HG03520 (cell line): ENCODE measurements around the gene PSMD3.

Experiments
- ATAC-seq: cut with Tn5 transposase; IDR thresholded peaks from one replicate; pipeline ENCODE4 v1.9.1; 2021; ENCODE audit warnings: mild to moderate bottlenecking, moderate library complexity; ENCODE audit not compliant: unreplicated experiment

The PSMD3 gene

DNA sequence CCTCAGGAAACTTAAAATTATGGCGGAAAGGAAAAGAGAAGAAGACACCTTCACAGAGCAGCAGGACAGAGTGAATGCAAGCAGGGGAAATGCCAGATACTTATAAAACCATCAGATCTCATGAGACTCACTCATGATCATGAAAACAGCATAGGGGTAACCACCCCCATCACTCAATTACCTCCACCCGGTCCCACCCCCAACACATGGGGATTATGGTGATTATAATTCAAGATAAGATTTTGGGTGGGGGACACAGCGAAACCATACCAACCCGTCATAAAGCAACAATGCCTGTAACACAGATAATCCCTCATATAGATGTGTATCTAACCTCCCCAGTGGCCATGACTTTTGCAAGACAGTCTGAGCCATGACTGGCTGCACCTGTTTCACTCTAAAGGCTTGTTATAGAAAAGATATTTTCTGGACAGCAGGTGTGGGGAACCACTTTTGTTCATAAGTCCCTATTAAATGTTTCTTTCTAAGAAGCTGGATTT, 24.8 kb upstream of the PSMD3 start:
- ATAC-seq = no peak

DNA sequence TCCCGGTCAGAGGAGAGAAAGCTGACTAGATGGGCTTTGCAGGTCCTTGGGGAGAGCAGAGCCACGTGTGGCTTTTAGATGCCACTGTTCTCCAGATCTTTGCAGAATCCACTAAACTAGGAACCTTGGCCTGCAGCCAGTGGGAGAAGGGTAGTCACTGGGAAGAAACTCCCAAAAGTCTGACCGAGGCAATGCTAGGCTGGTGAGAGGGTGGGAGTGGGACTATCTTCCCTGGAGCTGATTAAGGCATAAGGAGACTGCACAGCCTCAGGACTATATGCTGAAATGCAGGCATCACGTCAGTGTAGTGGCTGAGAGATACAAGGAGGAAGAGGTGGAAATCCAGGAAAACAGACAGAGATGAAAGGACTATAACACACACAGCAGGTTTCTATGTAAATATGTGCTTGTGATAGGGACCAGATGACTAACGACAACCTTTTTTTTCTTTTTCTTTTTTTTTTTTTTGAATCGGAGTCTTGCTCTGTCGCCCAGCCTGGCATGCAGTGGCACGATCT, 20.0 kb upstream of the PSMD3 start:
- ATAC-seq = no peak

DNA sequence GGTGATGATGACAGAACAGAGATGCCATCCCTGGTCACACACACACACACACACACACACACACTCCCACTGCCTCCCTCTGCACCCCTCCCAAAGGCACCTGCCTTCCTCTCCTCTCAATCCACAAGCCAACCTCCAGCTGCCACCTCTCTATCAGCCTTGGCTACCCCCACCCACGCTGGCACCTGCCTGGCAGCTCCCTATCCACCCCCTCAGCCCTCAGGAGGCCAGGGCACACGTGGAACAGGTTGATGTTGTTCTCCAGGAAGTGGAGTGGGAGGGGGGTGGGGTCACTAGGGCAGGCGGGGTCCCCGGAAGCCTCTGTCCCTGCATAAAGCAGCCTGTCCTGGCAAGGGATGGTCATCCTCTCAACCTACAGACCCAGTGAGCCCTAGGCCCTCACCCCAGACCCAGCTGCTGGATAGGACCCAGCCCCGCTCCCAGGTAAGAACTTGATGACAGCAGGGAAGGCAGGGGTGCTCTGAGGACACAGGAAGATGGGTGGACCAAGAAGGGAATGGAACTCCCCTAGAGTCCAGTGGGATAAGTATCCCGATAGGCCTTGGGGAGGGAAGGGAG, 17.9 kb upstream of the PSMD3 start, which contains the start of gene GSDMA:
Gene GSDMA, plus strand, starts transcription at position 363 of the 579 bp plus-strand sequence. CDS start 2,684 bp downstream, outside the sequence.
- no peak for ATAC-seq

DNA sequence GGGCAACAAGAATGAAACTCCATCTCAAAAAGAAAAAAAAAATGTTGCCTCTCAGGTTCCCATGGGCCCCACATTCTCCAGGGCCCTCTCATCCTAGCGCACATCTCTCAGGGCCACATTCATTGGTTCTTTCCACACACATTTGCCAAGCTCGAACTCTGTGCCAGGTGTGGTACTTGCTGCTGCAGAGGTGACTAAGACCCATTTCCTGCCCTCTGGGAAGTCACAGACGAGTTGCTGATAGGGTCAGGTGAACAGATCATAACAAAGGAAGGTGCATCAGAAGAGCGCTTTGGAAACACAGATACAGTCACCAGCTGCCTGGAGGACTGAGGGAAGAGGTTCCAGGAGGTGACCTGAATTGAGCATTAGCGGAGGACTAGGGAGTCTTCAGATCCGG, 16.8 kb upstream of the PSMD3 start:
- no peak for ATAC-seq

DNA sequence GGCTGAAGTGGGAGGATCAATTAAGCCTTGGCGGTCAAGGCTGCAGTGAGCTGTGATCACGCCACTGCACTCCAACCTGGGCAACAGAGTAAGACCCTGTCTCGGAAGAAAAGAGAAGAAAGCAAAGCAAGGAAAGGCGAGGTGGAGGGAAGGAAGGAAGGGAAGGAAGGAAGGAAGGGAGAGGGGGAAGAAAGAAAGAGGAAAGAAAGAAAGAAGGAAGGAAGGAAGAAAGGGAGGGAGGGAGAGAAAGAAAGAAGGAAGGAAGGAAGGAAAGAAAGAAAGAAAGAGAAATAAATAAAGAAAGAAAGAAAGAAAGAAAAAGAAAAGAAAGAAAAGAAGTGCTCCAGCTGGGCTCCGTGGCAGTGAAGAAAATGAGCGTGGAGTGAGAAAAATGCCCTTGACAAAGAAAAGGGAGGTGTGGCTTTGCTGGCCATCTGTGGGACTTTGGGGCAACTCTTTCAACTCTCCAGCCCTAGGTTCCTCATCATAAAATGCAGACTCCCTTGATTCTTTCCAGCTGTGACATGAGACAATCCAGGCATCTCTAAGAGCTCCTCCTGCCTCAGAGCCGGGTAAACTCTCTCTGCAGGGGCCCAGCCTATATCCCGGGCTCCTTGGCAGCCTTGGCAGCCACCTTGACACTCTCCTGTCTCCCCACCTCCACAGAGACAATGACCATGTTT, 15.4 kb upstream of the PSMD3 start:
- no peak for ATAC-seq

DNA sequence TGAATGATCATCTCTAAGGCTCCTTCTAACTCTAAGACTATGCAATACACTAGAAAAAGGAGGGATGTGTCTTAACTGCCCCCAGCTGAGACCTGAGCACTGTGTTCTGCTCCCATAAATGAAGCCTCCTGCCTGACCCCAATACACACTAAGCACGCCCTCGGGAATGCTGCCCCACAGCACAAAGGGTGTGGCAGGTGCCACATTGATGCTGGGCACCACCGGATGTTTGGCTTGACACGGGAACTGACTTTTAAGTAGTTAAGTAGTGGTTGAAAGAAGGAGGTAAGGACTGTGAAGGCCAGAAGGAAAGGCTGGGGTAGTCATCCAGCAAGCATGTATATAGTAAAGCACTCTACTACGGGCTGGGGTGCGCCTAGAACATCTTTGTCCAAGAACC, 13.8 kb upstream of the PSMD3 start:
- ATAC-seq = no peak

DNA sequence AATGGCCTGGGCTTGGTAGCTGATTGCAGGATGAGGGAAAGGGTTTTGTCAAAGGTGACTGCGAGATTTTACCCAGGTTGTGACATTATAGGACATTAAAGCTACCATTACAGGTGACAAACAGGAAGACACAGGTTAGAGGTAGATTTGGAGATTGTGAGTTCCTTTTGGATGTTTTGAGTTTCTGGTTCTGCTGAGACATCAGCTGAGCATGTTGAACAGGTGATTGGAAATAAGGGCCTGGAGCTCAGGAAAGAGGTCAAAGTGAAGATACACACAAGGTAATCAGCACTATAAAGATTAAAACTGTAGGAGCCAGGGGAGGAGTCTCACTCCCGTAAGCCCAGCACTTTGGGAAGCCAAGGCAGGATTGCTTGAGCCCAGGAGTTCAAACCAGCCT, 11.8 kb upstream of the PSMD3 start:
- no peak for ATAC-seq

DNA sequence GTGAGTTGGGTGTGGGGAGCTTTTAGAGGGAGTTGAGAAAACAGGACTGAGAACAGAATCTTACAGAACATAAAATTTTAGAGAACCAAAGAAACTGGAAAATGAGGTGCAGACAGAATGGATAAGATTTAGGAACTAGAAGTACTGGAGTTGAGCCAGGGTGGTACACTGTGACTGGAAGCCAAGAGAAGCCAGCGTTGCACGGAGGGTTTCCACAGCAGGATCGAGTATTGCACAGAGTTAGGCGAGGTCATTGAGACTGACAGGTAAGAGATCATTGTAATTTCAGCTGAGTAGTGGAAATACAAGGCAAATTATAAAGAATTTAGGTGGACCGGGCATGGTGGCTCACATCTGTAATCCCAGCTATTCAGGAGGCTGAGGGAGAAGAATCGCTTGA, 11.2 kb upstream of the PSMD3 start:
- no peak for ATAC-seq

DNA sequence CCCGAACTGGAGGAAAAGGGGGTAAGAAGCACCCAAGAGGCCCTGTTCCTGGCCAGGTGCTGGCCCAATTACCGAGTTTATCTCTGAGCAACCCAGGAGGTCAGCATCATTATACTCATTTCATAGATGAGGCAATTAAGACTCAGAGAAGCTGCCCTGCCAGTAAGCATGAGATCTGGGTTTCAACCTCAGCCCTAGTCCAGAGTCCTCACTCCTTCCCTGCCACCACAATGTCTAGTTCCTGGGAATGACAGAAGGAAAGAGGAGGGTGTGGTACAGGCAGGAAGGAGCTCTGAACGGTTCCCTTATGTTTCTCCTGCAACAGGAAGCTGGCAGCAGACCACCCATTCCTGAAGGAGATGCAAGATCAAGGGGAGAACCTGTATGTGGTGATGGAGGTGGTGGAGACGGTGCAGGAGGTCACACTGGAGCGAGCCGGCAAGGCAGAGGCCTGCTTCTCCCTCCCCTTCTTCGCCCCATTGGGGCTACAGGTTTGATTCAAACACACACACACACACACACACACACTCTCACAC, 10.4 kb upstream of the PSMD3 start:
- ATAC-seq = no peak

DNA sequence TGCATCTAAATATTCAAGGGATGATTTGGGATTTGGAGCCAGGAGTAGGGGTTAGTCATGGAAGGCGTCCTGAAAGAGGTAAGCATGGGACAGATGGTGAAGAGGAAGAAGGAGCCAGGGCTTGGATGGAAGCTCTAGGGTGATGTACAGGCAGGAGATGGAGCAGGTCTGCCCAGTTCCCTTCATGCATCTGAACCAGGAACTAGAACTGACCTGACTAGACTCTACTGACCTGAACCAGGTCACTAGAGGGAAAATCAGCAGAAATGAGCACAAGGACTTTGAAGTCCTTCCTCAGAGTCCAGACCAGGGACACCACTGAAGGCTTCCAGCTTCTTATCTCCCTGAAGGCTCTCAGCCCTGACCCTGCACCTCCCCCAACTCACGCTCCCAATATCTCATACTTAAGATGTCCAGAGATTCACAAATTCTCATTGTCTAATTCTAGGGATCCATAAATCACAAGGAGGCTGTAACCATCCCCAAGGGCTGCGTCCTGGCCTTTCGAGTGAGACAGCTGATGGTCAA, 9.5 kb upstream of the PSMD3 start:
- no peak for ATAC-seq

DNA sequence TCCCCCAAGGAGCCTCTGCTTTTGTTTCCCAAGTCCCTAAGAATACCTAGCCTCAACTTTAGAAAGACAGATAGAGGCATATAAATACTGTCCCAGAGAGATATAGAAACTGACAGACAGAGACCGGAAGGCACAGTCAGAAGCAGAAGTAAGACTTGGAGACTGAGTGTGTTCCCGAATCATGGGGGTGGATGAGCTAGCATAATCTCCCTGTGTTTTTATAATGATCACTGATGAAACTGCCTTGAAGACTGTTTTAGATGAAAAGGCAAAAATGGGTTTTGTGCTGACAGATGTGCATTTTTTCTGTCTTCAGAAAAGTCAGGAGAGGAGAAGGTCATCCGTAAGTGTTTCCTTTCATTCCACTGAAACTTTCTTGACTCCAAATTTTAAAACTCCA, 8.3 kb upstream of the PSMD3 start:
- ATAC-seq = no peak

DNA sequence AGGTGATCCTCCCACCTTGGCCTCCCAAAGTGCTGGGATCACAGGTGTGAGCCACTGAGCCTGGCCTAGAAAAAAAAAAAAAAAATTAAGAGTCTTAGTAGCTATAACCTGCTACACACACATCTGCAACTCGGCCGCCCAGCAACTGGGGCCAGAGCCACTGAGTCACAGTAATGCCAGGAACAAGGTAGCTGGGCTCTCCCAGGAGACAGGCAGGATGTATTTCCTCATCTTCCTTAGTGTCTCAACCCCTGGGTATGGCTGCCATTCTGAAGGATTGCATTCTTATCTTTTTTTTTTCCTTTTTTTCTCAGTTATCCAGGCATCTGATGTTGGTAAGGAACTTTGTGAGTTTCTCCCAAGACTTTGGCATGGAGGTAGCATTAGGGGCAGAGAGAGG, 7.1 kb upstream of the PSMD3 start:
- no peak for ATAC-seq

DNA sequence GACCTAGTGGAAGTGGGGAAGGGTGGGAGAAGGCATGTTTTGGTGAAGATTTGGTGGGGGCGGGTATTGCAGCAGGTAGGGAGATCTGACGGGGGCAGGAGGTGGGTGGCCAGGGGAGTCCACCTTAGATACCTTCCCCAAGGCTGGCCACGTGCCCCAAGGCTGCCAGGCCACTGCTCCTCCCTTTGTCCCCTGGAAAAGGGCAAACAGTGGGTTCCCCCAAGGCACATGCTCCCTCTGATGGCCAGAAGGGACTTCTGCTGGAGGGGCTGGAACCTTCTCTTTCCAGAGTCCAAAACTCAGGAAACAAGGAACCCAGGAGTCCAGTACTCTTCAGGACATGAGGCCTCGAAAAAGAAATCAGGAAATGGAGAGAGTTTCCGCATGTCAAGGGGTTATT, 6.2 kb upstream of the PSMD3 start:
- no peak for ATAC-seq

DNA sequence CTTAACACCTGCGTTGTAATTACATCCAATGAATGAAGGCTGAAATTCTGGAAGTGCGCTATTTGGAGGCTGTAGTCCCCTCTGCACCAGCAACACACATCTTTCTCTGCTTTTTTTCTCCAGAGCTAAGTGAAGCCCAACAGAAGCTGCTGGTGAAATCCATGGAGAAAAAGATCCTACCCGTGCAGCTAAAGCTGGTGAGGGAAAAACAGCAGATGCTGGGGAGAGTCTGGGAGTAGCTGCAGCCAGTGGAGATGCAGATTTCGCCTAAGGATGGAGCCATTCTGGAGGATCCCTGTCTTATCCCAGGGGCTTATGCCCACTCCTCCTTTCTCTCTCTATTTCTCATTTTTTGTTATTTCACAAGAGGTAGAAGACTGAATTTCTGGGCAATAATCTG, 4.8 kb upstream of the PSMD3 start:
- ATAC-seq = no peak

DNA sequence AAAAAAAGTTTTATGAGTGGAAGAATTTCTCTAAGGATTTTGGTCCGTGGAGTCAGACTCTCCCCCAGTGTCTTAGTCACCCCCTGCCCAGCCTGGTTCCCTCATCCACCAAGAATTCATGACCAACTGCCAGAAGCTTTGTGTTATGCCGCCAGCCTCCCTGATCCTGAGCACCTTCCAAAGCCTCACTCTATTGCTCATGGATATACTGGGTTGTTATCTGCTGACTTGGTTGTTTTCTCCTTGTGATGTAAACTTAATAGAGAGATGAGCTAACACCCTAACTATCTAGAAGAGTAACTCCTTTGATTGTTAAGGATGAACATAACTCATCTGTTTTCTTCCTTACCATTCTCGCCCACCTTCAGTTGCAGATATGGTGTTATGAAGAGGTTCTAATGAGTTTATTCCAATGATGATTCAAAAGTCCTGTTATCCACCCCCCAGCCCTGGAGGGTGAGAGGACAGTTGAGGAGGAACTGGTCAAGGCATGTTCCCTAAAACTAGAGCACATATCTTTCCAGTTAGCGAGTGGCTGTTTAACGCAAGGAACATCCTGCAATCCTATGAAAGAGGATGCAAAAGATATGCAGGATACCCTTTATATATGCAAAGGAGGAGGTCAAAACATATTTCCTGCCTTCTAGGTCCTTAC, 1.5 kb upstream of the PSMD3 start:
- no peak for ATAC-seq

DNA sequence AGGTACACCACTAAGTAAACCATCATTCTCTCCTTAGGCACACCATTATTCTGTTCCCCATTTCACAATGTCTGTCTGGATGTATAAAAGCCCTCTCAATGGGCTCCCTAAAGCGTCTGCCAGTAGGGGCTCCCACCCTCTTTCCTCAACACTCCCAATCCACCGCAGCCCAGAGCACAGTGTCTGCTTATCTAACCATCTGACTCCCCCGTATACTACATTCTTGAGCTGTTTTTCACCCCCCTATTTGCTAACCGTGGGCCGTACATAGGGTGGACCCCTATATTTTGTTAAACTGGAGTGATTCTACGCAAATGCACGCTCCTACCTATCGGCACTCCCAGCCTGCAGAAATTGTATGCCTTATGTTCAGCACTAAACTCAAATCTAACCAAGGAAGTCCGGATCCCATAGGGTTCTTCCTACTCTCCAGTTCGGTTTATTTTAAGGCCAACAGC, 685 bp upstream of the PSMD3 start:
- peak; percentile 11 for ATAC-seq

DNA sequence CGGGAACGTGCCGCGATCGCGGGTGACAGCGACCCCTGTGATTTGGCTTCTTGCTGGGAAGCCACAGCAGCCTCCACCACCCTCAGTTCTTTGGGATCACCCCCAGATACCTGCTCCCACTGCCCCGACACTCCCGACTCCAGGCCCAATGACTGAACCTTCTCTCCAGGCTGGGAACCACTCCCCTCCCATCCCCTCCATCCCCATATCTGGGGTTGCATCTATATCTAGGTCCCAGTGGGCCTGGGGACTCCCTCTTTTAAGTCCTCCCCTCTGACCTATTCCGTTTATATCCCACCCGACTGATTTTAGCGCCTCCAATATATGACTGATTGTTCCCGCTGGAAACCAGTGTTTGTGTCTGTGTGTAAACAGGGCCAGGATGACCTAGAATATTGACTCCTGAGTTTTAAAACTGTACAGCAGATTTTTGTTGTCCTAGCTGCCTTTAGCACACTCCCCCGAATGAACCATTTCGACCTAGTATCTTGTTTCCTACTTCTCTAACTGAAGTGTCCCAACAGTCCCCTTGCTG, 667 bp downstream of the PSMD3 start:
- ATAC-seq = no peak

DNA sequence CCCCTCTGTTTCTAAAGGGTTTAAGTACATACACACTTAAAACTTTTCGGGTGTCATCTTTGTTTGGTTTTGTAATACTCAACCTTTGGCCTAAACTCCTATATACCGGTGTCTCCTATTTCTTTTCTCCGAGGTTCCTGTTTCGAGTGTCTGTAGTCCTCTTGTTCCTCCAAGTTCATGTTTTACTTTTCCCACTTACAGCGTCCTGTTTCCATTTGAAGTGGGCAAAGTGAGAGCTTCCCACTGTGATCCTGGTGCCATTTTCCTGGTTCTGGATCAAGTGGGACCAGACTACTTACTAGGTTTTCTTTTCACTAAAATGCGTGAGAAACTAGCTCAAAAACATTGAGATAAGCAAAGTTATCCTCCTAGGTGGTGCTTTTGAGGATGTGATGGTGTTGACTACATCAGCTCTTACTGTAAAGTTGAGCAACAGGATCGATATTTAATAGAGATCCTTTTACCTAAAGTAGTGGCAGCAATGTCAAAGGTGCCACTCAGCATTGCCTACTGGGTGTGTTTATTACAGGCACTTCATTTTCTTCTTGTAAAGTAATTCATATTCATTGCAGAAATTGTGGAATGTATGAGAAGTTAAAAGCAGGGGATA, 1.3 kb downstream of the PSMD3 start:
- ATAC-seq = no peak

DNA sequence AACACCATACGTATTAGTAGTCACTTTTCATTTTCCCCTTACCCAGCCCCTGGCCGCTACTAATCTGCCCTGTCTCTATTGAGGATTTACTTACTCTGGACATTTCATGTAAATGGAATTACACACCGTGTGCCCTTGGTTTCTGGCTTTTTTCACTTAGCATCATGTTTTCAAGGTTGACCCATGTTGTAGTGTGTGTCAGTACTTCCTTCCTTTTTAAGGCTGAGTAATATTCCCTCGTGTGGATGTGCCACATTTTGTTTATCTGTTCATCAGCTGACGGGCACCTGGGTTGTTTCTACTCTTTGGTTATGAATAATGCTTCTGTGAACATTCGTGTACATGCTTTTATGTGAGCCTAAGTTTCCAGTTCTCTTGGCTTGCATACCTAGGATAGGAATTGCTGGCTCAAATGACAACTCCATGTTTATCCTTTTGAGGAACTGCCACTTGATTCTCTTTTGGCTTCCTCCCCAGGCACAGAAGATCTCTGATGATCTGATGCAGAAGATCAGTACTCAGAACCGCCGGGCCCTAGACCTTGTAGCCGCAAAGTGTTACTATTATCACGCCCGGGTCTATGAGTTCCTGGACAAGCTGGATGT, 7.7 kb downstream of the PSMD3 start:
- ATAC-seq = no peak

DNA sequence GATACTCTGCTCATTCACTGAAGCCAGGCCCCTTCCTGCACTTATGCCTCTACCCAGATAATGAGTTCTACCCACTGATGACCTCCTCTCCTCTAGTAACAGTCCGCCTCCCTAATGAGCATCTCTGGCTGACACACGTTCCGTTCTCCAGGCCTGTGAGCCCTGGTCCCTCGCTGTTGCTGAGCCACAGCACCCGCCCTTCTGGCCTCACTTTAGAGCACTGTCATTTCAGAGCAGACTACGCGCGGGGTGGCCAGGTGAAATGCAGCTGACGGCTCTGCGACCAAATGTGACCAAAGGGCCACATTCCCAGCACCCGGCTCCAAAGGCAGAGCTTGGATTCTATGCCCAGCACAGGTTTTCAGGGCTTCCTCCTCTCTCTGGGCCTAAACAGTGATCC, 13.8 kb downstream of the PSMD3 start:
- no peak for ATAC-seq
